ENCODE results near the gene STON2.

DNA sequence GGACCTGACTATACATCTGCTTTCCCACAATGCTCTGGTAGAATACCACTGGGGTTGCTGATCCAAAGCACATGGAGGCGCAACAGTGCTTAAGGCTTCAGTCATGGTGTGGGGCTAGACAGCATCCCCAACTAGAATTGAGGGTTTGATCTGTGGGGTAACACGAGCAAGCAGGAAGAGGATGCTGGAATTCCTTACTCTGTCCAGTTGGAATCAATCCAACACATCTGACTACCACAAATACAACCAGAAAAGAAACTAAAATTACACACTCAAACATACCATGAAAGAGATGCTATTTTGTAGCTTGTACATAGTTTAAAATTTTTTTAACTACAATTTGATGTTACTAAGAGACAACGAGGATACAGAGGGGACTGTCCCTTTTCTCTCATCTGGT lies 138.9 kb downstream of the STON2 start:
- TF ChIP-seq RCOR1 (IDR thresholded peaks at IDR 0.05; ENCODE audit: low read depth, low read length) (no peak), POLR2A (IDR thresholded peaks at IDR 0.05; ENCODE audit: low read length) (no peak), EP300 (IDR thresholded peaks at IDR 0.05) (no peak), HDAC2 (IDR thresholded peaks at IDR 0.05) (no peak), MYC (IDR thresholded peaks at IDR 0.05; ENCODE audit: borderline replicate concordance, low read length) (no peak), MAFK (IDR thresholded peaks at IDR 0.05; ENCODE audit: partially characterized antibody) (no peak), CEBPB (IDR thresholded peaks at IDR 0.05) (no peak), EHMT2 (IDR thresholded peaks at IDR 0.05; ENCODE audit: low read depth) (no peak), CHD2 (IDR thresholded peaks at IDR 0.05; ENCODE audit: low read length, partially characterized antibody) (no peak), RFX5 (IDR thresholded peaks at IDR 0.05) (no peak), TP53 (CRISPR knock-in tag; IDR thresholded peaks at IDR 0.05) (no peak)
- TF ChIP-seq, protein P1, sequence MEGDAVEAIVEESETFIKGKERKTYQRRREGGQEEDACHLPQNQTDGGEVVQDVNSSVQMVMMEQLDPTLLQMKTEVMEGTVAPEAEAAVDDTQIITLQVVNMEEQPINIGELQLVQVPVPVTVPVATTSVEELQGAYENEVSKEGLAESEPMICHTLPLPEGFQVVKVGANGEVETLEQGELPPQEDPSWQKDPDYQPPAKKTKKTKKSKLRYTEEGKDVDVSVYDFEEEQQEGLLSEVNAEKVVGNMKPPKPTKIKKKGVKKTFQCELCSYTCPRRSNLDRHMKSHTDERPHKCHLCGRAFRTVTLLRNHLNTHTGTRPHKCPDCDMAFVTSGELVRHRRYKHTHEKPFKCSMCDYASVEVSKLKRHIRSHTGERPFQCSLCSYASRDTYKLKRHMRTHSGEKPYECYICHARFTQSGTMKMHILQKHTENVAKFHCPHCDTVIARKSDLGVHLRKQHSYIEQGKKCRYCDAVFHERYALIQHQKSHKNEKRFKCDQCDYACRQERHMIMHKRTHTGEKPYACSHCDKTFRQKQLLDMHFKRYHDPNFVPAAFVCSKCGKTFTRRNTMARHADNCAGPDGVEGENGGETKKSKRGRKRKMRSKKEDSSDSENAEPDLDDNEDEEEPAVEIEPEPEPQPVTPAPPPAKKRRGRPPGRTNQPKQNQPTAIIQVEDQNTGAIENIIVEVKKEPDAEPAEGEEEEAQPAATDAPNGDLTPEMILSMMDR (IDR thresholded peaks at IDR 0.05) = no peak
- TF ChIP-seq, protein P2, sequence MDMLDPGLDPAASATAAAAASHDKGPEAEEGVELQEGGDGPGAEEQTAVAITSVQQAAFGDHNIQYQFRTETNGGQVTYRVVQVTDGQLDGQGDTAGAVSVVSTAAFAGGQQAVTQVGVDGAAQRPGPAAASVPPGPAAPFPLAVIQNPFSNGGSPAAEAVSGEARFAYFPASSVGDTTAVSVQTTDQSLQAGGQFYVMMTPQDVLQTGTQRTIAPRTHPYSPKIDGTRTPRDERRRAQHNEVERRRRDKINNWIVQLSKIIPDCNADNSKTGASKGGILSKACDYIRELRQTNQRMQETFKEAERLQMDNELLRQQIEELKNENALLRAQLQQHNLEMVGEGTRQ (IDR thresholded peaks at IDR 0.05) = no peak
- TF ChIP-seq, protein P3, sequence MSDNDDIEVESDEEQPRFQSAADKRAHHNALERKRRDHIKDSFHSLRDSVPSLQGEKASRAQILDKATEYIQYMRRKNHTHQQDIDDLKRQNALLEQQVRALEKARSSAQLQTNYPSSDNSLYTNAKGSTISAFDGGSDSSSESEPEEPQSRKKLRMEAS (IDR thresholded peaks at IDR 0.05) = no peak

Measured in A549 (cell line).